HUDEP-2 (cell line): ENCODE data around the gene SEMA3E.

Experiments used
- DNase-seq, 76 experiments: peaks; one replicate each; lab custom pipeline; 2025; ENCODE audit not compliant: unreplicated experiment in 76 of 76; lab: John Stamatoyannopoulos, UW

Gene SEMA3E

DNA sequence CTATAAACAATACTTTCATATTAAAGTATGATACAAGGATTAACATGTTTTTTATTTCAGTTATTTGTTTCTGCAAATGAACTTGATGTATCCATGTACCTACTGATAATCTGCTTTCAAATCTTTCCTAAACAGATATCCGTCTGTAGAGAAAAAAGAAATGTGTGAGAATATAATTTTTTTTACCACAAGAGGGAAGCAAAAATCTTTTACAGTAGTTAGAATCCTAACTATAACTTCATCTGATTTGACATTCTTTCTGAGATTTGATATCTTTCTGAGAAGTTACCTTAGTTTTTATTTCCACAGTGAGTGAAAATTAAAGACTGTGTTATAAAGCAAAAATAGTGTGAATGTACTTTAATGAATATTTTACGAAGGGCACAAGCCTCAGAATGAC lies 282.3 kb downstream of the SEMA3E start:
- DNase-seq, result no peak

DNA sequence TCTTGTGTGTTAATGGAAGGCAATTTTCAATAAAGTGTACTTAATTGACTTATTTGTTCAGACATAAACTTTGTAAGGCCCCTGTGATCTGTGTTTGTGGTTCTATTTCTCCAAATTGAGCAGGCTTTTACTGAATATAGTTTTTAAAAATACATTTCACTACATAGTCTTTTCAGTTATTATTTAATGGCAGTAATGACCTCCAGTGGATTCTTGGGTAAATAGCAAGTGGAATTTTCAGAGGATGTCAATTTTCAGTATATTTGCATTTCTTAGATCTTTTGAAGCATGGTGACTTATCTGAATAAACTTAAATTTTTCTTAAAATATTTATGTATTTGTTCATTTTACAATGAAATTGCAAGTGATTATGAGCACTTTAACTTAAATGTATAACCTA lies 283.2 kb downstream of the SEMA3E start:
- DNase-seq, result no peak

DNA sequence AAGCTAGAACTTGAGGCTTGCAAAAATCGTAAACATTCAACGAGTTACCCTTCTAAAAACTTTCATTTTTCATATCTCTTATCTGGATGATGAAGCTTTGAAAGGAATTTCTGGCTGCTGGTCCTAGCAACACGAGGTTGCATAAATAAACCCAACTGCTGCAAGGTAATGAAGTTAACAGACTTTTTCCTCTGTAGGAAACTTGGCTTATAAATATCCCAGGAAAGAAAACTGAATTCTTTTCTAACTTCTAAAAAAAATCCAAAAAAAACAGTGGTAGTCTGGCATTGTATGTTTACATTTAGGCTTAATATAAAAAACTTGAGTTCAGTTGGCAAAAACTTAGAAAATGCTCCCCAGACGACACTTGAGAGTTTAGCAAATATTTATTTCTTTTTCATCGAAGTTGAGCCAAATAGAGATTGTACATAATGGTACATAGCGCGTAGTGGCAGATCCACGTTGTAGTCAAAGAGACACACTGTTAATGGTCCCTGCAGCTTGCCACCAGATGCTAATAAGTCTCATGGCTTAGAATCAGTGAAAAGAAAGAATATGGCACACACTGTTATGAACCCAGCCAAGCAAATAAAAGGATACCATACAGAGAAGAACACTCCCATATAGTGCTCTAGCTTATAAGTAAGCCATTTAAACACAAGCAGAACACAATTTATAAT lies 285.9 kb downstream of the SEMA3E start:
- no peak for DNase-seq

DNA sequence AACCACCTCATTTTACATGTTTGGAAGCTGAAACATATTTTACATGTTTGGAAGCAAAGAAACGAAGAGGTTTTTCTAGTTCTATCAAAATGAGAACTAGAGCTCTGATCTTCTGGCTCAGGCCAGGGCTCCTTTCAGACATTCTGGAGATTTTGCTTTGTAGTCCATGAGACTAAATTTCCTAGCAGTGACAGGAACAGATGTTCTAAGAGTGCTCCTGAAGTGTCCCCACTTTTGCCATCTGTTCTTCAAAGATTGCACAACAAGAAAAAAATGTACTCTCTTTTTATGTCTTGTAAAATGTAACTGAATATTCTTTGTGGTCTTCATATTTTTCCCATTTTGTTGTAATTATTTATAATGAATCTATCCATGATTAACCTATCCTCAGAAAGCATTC lies 289.8 kb downstream of the SEMA3E start:
- DNase-seq, result no peak

DNA sequence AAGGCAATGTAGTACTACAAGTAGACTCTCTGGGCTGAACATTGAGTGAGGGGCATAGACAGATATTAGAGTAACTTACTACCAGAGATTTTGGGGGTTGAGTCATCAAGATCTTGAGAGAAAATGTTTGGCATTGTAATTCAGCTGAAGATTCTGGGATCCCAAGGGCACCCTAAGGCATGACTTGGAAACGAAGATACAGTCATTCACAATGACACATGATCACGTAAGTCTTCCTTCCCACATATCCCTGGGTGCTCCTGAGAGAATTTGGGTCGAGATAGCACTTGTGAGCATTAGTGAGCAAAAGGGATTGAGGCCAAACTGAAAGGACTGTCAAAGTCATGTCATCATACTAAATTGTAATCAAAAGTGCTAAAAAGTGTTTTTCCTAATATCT lies 293.8 kb downstream of the SEMA3E start:
- no peak for DNase-seq

DNA sequence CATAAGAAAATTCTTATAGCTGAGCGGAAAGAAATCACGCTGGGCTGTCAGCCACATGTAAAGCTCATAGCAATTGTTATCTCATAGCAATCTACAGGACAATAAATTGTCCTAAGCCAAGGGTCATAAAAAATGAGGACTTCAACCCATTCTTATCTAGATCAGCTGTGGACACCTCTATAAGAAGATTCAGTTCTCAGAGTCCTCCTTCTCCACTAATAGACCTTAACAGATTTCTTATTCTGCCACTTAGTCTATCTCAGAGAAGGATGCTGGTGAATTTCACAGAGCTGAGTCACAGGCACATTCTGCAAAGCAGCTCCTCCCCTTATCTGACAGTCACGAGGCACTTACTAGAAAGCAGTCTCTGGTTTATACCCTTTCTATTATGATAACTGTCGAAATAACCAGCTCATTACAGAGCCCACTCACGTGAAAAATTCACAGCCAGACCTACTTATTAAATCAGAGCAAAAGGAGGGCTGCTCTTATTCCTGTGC lies 300.9 kb downstream of the SEMA3E start:
- DNase-seq, result peak in 3 of 76 experiments; percentile 4 to 17 (median 5)

DNA sequence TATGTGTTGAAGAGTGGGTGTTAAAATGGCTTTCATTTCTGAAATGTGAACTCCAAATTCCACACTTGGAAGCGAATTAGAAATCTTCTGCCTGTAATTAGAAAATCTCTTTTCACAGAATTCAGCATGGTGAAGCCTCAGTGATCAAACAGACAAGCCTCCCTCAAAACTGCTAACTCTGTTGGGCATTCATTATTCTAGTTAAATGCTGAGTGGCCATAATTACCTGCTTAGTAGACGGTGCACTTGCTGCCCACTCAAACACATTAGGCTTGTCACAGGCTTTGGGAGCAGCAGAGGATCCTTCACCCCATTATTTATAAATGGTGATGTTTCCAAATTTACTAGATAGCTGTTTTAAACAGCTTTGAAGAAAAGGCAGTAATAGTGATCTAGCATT lies 309.0 kb downstream of the SEMA3E start:
- no peak for DNase-seq

DNA sequence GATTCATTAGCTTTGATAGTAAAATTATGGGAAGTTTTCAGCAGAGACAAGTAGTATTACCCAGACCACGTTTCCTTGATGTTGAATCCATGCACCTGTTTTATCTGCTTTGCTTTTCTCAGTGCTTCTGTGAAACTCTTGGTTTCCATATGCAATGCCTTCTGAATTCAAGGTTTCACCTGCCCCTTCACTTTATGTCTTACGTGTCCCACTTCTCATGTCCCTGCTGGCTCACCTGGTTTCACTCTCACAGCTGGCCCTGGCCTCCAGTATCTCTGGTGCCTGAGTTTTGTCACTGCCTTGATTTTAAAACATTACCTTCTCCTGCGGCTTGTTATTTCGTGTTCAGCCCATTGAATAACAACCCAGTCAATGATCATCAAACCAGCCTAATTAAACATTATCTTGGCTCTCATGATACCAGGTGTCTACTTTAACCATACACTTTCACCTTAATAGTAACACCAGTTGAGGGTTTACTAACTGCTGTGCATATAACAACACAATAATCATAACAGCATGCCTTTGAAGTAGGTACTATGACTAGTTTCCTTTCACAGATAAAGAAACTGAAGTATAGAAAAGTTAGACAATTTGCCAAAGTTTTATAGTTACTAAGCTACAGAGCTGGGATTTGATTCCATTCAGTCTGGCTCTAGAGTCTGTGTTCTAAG lies 310.5 kb downstream of the SEMA3E start:
- no peak for DNase-seq

DNA sequence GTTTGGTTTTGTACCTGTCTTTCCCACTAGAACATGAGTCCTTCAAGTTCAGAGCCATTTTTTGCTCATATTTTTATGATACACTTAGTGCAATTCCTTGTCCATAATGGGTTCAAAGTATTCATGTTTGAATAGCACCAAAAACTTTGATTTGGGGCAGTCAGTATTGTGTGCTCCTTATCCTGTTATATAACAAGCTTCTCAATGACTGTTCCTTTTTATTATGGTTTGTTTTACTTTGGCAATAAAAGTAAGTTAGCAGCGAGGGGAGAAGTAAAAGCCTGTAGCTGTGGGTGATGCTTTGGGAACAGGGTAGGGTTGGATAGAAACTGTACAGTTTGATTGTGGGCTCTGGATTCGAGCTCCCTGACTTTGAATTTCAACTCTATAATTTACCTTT lies 311.9 kb downstream of the SEMA3E start:
- DNase-seq, result no peak

DNA sequence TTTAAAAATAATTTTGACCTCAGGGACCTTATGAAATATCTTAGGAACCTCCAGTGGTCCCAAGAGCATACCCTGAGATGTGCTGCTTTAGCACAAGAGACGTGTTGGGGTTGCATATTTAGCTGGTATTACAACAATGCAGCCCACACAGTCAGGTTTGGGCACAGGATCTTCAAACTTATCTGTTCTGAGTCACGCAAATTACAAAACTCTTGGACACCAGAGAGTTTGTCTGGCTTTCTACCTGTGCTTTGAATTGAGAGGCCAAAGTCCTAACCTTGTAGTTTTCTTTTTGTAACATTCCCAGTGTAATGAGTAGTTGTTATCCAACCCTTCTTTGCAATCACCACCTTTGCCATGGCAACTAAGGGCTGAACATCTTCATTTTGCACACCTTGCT lies 322.7 kb downstream of the SEMA3E start:
- no peak for DNase-seq

DNA sequence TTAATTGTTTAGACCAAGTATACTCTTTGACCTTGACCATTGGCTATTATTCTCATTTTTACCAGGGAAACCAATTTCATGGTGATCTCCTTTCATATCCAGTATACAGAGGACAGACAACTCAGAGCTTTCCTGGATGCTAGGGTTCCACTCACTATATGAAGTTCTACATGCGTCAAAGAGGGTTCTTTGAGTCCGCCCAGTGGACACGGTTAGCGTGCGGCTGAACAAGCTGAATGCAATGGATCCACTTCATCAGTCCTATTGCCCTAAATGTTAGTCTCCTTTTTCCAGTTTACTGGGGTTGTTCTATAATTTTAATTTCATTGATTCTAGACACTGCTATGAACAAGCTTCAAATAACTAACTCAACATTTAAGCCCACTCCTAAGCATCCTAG lies 323.9 kb downstream of the SEMA3E start:
- DNase-seq, result no peak

DNA sequence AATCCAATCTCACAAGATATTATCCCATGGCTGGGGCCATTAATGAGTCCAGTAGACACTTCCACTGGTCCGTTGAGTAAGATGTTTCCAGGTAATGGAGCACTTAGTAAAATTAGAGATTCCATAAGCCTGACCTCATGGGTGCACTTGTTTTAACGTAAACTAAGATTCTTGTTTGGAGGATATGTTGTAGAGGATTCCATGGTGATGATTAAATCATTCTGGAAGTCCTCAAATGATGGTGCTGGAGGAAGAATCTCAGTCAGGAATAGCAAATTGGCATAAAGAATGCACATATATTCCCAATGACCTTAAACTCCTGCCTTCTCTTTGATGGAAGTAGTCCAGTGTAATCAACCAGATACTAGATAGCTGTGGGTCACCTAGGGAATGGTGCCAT lies 324.3 kb downstream of the SEMA3E start:
- DNase-seq, result no peak

DNA sequence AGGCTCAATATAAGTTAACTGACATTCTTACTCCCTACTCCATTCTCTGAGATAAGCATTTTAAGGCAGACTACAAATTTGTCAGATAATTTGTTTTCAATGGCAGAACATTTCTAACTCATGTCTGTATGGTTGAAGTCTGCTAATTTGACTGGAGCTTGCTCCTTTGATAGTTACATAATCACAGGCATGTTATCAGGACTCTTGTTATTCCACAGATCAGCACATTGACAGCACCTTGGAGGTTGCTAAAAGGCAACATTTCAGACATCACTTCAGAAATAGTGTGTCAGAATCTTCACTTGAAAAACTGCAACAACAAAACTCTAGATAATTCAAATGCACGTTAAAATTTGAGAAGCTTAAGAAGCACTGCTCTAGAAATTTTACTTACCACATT lies 327.9 kb downstream of the SEMA3E start:
- DNase-seq, result no peak

DNA sequence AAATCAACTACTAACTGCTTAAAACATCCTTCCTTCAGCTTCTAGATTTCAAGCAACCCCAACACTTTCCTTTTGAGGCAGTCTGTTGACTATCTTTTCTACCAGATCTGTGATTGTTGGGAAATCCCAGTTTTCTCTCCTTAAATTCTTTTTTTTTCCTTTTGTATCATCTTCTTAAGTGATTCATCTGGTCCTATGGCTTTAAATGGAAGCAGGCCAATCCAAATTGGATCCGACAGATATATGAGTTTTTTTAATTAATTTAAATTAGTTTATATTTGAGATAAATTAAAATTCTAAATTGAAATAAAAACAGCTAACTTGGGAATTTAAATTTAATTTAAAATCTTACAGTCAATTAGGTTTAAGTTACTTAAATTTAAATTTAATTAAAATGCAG lies 335.0 kb downstream of the SEMA3E start:
- no peak for DNase-seq
